RWPE2 (cell line): ENCODE data around the gene MXRA7.
"Not testable (repeated sequence)": the region's sequence is repeated elsewhere in the genome, so short reads cannot be mapped to it uniquely, and the experiment has no call there.

Source experiments
- ATAC-seq: fragments of 200-7000 bp; cut with Tn5 transposase; 3 replicates; pipeline ENCODE4 v1.9.1; 2021; ENCODE audit warnings: low read depth
- DNase-seq: peaks from one replicate; pipeline ENCODE4 v3.0.0-alpha.2; 2020; ENCODE audit warnings: low spot score
- H3K27ac ChIP-seq: fragments of 450-650 bp; 2 replicates; pipeline ENCODE4 v1.5.1; 2017; ENCODE audit warnings: mild to moderate bottlenecking; ENCODE audit not compliant: poor library complexity, severe bottlenecking
- H3K27me3 ChIP-seq: fragments of 250-450 bp; sonication (Bioruptor Pico); 2 replicates; pipeline ENCODE4 v1.5.1; 2021; ENCODE audit warnings: mild to moderate bottlenecking, moderate library complexity; ENCODE audit not compliant: insufficient read depth, poor library complexity, severe bottlenecking
- H3K36me3 ChIP-seq: fragments of 250-450 bp; sonication (Bioruptor Pico); 2 replicates; pipeline ENCODE4 v1.5.1; 2020; ENCODE audit warnings: low read depth, mild to moderate bottlenecking, moderate library complexity
- H3K4me1 ChIP-seq: fragments of 250-450 bp; sonication (Bioruptor Pico); 2 replicates; pipeline ENCODE4 v1.5.1; 2021; ENCODE audit warnings: mild to moderate bottlenecking, moderate library complexity; ENCODE audit not compliant: insufficient read depth, poor library complexity, severe bottlenecking
- H3K4me3 ChIP-seq: fragments of 250-450 bp; sonication (Bioruptor Pico); 2 replicates; pipeline ENCODE4 v1.5.1; 2021; ENCODE audit warnings: mild to moderate bottlenecking, moderate library complexity; ENCODE audit not compliant: severe bottlenecking
- H3K9me3 ChIP-seq: fragments of 250-450 bp; sonication (Bioruptor Pico); 2 replicates; pipeline ENCODE4 v1.5.1; 2021; ENCODE audit warnings: mild to moderate bottlenecking, moderate library complexity; ENCODE audit not compliant: severe bottlenecking
- TF ChIP-seq, protein P1 (sequence below): fragments of 450-650 bp; IDR thresholded peaks from one replicate; pipeline ENCODE4 v1.5.1; 2017; ENCODE audit warnings: mild to moderate bottlenecking, moderate library complexity; ENCODE audit not compliant: poor library complexity, severe bottlenecking

The MXRA7 gene

DNA sequence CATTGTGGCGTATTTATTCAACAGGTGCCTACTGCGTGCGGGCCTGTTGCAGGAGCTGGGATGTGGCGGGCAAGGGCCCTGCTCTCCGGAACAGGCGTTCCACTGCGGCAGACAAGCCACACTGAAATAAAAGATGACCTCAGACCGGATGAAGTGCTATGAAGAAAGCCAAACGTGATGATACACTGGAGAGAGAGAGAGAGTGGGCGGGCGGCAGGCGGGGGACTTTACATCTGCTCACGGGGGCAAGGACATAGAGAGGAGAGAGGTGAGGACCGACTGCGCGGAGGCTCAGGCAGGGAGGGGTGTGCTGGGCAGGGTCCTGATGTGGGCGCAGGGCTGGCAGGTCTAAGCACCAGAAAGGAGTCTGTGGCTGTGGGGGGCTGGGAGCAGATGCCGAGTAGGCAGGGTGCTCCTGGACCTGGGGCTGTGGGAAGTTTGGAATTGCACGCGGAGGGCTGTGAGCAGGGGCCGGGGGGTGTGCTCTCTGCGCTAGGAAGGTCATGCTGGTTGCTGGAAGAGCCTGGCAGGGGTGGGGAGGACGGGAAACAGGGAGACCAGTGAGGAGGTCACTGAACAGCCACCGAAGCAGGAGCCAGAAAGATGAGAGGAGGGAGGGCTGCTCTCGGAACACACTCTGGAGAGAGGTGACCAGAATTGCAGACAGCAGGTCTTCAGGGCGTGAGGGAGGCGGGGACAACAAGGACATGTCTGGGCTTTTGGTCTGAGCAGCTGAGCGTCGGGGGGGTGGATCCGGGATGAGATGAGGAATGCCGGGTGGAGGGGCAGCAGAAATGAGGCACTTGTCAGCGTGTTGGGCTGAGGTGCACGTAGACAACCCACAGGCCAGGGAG is 9.9 kb downstream of the MXRA7 start:
- ATAC-seq, result peak; percentile 78
- Histone ChIP-seq H3K36me3 (no peaks in the 10 kb centered on the region), H3K4me3 (no peak overlapping the region), H3K27ac (peak overlapping the region; percentile 67), H3K4me1 (peaks cover 26% of the 10 kb centered on the region), H3K27me3 (no peaks in the 10 kb centered on the region), H3K9me3 (no peaks in the 10 kb centered on the region)
- DNase-seq, result no peak
- TF ChIP-seq, protein P1, sequence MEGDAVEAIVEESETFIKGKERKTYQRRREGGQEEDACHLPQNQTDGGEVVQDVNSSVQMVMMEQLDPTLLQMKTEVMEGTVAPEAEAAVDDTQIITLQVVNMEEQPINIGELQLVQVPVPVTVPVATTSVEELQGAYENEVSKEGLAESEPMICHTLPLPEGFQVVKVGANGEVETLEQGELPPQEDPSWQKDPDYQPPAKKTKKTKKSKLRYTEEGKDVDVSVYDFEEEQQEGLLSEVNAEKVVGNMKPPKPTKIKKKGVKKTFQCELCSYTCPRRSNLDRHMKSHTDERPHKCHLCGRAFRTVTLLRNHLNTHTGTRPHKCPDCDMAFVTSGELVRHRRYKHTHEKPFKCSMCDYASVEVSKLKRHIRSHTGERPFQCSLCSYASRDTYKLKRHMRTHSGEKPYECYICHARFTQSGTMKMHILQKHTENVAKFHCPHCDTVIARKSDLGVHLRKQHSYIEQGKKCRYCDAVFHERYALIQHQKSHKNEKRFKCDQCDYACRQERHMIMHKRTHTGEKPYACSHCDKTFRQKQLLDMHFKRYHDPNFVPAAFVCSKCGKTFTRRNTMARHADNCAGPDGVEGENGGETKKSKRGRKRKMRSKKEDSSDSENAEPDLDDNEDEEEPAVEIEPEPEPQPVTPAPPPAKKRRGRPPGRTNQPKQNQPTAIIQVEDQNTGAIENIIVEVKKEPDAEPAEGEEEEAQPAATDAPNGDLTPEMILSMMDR, result no peak

DNA sequence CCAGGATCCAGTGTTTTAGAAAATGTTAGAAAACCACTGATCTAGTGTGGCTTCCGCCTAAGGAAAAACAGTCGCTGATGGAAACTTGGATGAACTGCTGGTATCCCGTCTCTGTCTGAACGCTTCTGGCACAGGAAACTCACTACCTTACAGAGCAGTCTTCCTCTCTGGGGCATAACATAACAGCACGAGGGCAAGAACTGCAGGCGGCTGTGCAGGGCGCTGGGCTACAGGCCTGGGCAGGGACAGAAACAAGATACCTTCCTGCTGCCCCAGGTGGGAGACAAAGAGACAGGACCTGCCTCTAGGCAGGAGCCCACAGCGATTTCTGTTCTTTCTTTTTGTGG is 10.5 kb downstream of the MXRA7 start:
- TF ChIP-seq, protein P1, result no peak
- H3K36me3 ChIP-seq, result no peaks in the 10 kb centered on the region
- H3K27me3 ChIP-seq, result no peaks in the 10 kb centered on the region
- DNase-seq, result no peak
- H3K9me3 ChIP-seq, result no peaks in the 10 kb centered on the region
- H3K27ac ChIP-seq, result peak overlapping the region; percentile 67
- no peak overlapping the region for H3K4me3 ChIP-seq
- H3K4me1 ChIP-seq, result peaks cover 26% of the 10 kb centered on the region
- ATAC-seq, result peak; percentile 75

DNA sequence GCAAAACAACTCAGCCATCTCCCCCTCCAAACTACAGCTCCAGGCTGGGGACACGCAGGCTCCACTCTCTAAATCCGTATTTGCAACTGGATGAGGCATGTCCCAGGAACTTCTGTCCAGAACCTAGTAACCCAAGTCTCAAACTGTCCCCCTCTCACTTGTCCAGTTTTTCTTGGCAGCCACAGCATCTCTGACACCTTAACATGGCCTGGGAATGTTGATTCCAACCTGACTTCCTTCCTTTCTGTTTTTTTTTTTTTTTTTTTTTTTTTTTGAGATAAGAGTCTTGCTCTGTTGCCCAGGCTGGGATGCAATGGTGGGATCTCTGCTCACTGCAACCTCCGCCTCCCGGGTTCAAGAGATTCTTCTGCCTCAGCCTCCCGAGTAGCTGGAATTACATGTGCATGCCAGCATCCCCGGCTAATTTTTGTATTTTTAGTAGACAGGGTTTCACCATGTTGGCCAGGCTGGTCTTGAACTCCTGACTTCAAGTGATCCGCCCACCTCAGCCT is 12.2 kb downstream of the MXRA7 start:
- not testable (repeated sequence) for H3K27me3 ChIP-seq, H3K27ac ChIP-seq, DNase-seq, H3K36me3 ChIP-seq, H3K9me3 ChIP-seq, H3K4me3 ChIP-seq, ATAC-seq
- peaks cover 26% of the 10 kb centered on the region for H3K4me1 ChIP-seq

DNA sequence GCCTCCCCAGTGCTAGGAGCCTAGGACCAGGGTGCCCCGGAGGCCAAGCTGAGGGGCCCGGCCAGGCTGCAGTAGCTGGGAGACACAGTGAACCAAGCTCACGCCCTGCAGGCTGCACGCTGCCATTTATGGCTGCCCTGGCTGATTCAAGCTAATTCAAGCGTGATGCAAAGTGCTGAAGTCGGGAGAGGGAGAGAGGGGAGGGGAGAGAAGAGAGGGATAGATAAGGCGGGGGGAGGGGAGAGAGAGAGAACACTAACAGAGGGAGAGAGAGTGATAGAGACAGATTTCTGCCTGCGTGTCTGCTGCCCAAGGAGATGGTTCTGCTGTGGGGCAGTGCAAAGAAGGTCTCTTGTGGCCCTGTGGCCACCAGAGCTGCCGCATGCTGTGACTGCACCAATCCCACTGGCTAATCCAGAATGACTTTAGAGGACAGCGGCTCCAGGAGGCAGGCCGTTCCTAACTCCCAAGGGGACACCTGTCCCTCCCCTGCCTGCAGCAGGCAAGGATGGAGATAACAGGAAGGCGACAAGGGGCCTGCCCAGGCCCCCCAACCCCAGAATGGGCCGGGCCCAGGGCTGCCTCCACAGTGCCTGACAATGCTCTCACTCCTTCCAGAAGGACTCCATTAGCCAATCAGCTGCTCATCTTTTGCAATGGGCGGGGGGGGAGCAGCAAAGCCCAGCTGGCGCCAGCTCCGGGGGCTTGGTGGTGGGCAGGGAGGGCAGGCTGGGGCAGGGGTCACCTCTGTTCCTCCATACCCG is 12.9 kb downstream of the MXRA7 start:
- TF ChIP-seq, protein P1, result no peak
- ATAC-seq (no peak), DNase-seq (no peak)
- Histone ChIP-seq H3K27me3 (no peaks in the 10 kb centered on the region), H3K36me3 (peaks cover 2% of the 10 kb centered on the region; the same call in 1 of the 2 replicates), H3K4me1 (peaks cover 26% of the 10 kb centered on the region), H3K27ac (no peak overlapping the region), H3K9me3 (no peaks in the 10 kb centered on the region), H3K4me3 (no peak overlapping the region)
